Fibroblast of skin of abdomen (primary cell): ENCODE results near the gene SRSF4. TPM values are rescaled to one million over a fixed set of nuclear protein-coding genes. Genes with fewer than 3 reads are reported as not detected.
"Not testable (repeated sequence)": the region's sequence is repeated elsewhere in the genome, so short reads cannot be mapped to it uniquely, and the experiment has no call there.

Experiments
- DNase-seq: peaks from one replicate; pipeline ENCODE4 v3.0.0-alpha.2; 2013
- polyA plus RNA-seq, 2 experiments: library from polyadenylated mRNA; unstranded; fragments of 120-200 nt; gene quantifications; one replicate each; pipeline ENCODE4 v1.2.1, GENCODE V29; 2013; ENCODE audit not compliant: insufficient read length in 2 of 2

SRSF4 gene
- polyA plus RNA-seq (2013, experiment 1 of 2; ENCODE audit: insufficient read length), result 70.3 TPM
- 72.8 TPM for polyA plus RNA-seq (2013, experiment 2 of 2; ENCODE audit: insufficient read length)

- DNase-seq, result peak; percentile 98
These were observed at the start of gene SRSF4 for GRCh38 chr1:29181413-29182225. Gene SRSF4 (minus strand): TSS chr1:29181900. CDS start chr1:29181752, 148 bp downstream.

- peak; percentile 93 for DNase-seq
These were observed 49.1 kb upstream of the SRSF4 start, which contains the start of gene MECR for GRCh38 chr1:29230553-29231378. Gene MECR (minus strand): TSS chr1:29230934. CDS start chr1:29230906, 28 bp downstream.

- no peak for DNase-seq
These were observed 48.5 kb upstream of the SRSF4 start for GRCh38 chr1:29230204-29230552.

GRCh38 chr1:29227511-29227910, 45.8 kb upstream of the SRSF4 start:
- no peak for DNase-seq

GRCh38 chr1:29225361-29225760, 43.7 kb upstream of the SRSF4 start:
- DNase-seq, result no peak

- DNase-seq, result no peak
These were observed 42.7 kb upstream of the SRSF4 start for GRCh38 chr1:29224356-29224837.

- DNase-seq, result no peak
These were observed 41.8 kb upstream of the SRSF4 start for GRCh38 chr1:29223521-29223920.

GRCh38 chr1:29222686-29223085, 41.0 kb upstream of the SRSF4 start:
- no peak for DNase-seq

GRCh38 chr1:29222260-29222659, 40.6 kb upstream of the SRSF4 start:
- DNase-seq, result not testable (repeated sequence)

- DNase-seq, result no peak
These were observed 39.6 kb upstream of the SRSF4 start for GRCh38 chr1:29221296-29221695.

GRCh38 chr1:29218223-29218622, 36.5 kb upstream of the SRSF4 start:
- DNase-seq, result no peak

- DNase-seq, result no peak
These were observed 35.9 kb upstream of the SRSF4 start for GRCh38 chr1:29217633-29218032.

- DNase-seq, result no peak
These were observed 31.4 kb upstream of the SRSF4 start for GRCh38 chr1:29213055-29213454.

GRCh38 chr1:29211086-29212030, 29.7 kb upstream of the SRSF4 start:
- DNase-seq, result no peak

- no peak for DNase-seq
These were observed 28.8 kb upstream of the SRSF4 start for GRCh38 chr1:29210278-29211085.

GRCh38 chr1:29209173-29209572, 27.5 kb upstream of the SRSF4 start:
- peak; percentile 51 for DNase-seq

- DNase-seq, result no peak
These were observed 26.7 kb upstream of the SRSF4 start for GRCh38 chr1:29208442-29208841.

GRCh38 chr1:29202584-29203340, 21.1 kb upstream of the SRSF4 start:
- DNase-seq, result peak; percentile 97

- no peak for DNase-seq
These were observed 20.4 kb upstream of the SRSF4 start for GRCh38 chr1:29202053-29202452.

- DNase-seq, result peak; percentile 28
These were observed 19.9 kb upstream of the SRSF4 start for GRCh38 chr1:29201595-29202051.
